B cell (primary cell): ENCODE results near the gene RTKN. TPM values are rescaled to one million over a fixed set of nuclear protein-coding genes. Genes with fewer than 3 reads are reported as not detected.
"Not testable (repeated sequence)": the region's sequence is repeated elsewhere in the genome, so short reads cannot be mapped to it uniquely, and the experiment has no call there.

Experiments
- ATAC-seq: fragments of 200-7000 bp; cut with Tn5 transposase; one replicate; pipeline ENCODE4 v1.10.0; 2021; ENCODE audit warnings: low read depth, mild to moderate bottlenecking, moderate number of reproducible peaks, moderate library complexity
- CTCF ChIA-PET: fragments of 350-600 bp; sonication (Branson Sonifier 250); formaldehyde crosslinking; loops from one replicate; lab custom pipeline; 2021; ENCODE audit warnings: antibody characterized with exemption, inconsistent platforms; lab: Charles Lee
- POLR2A ChIA-PET: fragments of 350-600 bp; sonication (Branson Sonifier 250); formaldehyde crosslinking; loops from one replicate; lab custom pipeline; 2021; ENCODE audit warnings: antibody characterized with exemption; lab: Charles Lee
- DNase-seq: peaks from one replicate; pipeline ENCODE4 v3.0.0; 2013
- H2AFZ ChIP-seq: 2 replicates; pipeline ENCODE4 v1.6.1; 2012; ENCODE audit warnings: mild to moderate bottlenecking, low read depth, low read length; ENCODE audit not compliant: insufficient read depth, poor library complexity, severe bottlenecking
- H3K27ac ChIP-seq, 2 donors: 1 replicate in 1 of 2; 2 replicates in 1 of 2; pipeline ENCODE4 v1.5.1; 2012 to 2013; ENCODE audit warnings: low read length in 2 of 2, mild to moderate bottlenecking in 2 of 2, moderate library complexity in 1 of 2
- H3K27me3 ChIP-seq, 4 experiments: fragments of 200-600 bp in 1 of 4; sonication (generic) in 1 of 4; replicated peaks in 1 of 4; 1 replicate in 2 of 4; 2 replicates in 2 of 4; pipeline versions ENCODE4 v1.6.1 to v1.7.0; 2013 to 2016; ENCODE audit warnings: low read length in 3 of 4, mild to moderate bottlenecking in 2 of 4, mixed read lengths in 1 of 4, moderate library complexity in 1 of 4; ENCODE audit not compliant: insufficient read depth in 4 of 4, control insufficient read depth in 3 of 4; ENCODE audit errors: control extremely low read depth in 1 of 4
- H3K36me3 ChIP-seq, 2 experiments: replicated peaks in 1 of 2; 1 replicate in 1 of 2; 2 replicates in 1 of 2; pipeline versions ENCODE4 v1.6.1 to v1.7.1; 2013; ENCODE audit warnings: low read length in 1 of 2; ENCODE audit not compliant: insufficient read depth in 2 of 2, control insufficient read depth in 1 of 2; ENCODE audit errors: control extremely low read depth in 1 of 2, extremely low read depth in 1 of 2
- H3K4me1 ChIP-seq, 2 donors: fragments of 200-600 bp in 1 of 2; sonication (generic) in 1 of 2; 1 replicate in 1 of 2; 2 replicates in 1 of 2; pipeline versions ENCODE4 v1.5.1 to v1.6.1; 2013 to 2017; ENCODE audit warnings: low read length in 2 of 2; ENCODE audit not compliant: control insufficient read depth in 2 of 2, insufficient read depth in 2 of 2
- H3K4me2 ChIP-seq: replicated peaks from 2 replicates; pipeline ENCODE3; 2012; ENCODE audit warnings: mild to moderate bottlenecking, low read depth, low read length; ENCODE audit not compliant: poor library complexity, severe bottlenecking
- H3K4me3 ChIP-seq, 5 experiments: fragments of 200-600 bp in 1 of 5; sonication (generic) in 1 of 5; 1 replicate in 3 of 5; 2 replicates in 2 of 5; pipeline versions ENCODE4 v1.5.1 to v1.7.0; 2011 to 2016; ENCODE audit warnings: low read length in 4 of 5, mild to moderate bottlenecking in 4 of 5, low read depth in 2 of 5, control low read depth in 1 of 5, moderate library complexity in 1 of 5; ENCODE audit not compliant: insufficient read depth in 1 of 5; ENCODE audit errors: control extremely low read depth in 1 of 5, extremely low read depth in 1 of 5
- H3K79me2 ChIP-seq: fragments of 200-600 bp; sonication (generic); one replicate; pipeline ENCODE4 v1.6.0; 2016; ENCODE audit warnings: low read length; ENCODE audit not compliant: control insufficient read depth, insufficient read depth
- H3K9ac ChIP-seq: fragments of 200-600 bp; sonication (generic); 2 replicates; pipeline ENCODE4 v1.6.1; 2017; ENCODE audit warnings: mild to moderate bottlenecking, low read length, moderate library complexity
- H3K9me3 ChIP-seq, 3 donors: one replicate each; pipeline versions ENCODE4 v1.6.1 to v1.7.1; 2013; ENCODE audit warnings: low read length in 2 of 3; ENCODE audit not compliant: control insufficient read depth in 2 of 3, insufficient read depth in 1 of 3; ENCODE audit errors: control extremely low read depth in 1 of 3
- H4K20me1 ChIP-seq: 2 replicates; pipeline ENCODE4 v1.6.0; 2012; ENCODE audit warnings: mild to moderate bottlenecking, low read length; ENCODE audit not compliant: insufficient read depth, control insufficient read depth, poor library complexity, severe bottlenecking
- H3K27ac Mint-ChIP-seq: one replicate; pipeline ENCODE4 v1.8.0; 2021; ENCODE audit warnings: mixed read lengths
- H3K27me3 Mint-ChIP-seq: one replicate; pipeline ENCODE4 v1.8.0; 2021; ENCODE audit warnings: mixed read lengths
- H3K4me1 Mint-ChIP-seq: one replicate; pipeline ENCODE4 v1.8.0; 2021; ENCODE audit warnings: mixed read lengths
- H3K4me3 Mint-ChIP-seq: one replicate; pipeline ENCODE4 v1.8.0; 2021; ENCODE audit warnings: mixed read lengths
- H3K9me3 Mint-ChIP-seq: one replicate; pipeline ENCODE4 v1.8.0; 2022; ENCODE audit warnings: mixed read lengths; ENCODE audit not compliant: insufficient read depth
- CTCF ChIP-seq: fragments of 200-600 bp; IDR thresholded peaks from one replicate; pipeline ENCODE4 v1.8.0; 2022; ENCODE audit warnings: antibody characterized with exemption, mild to moderate bottlenecking
- EZH2 ChIP-seq: IDR thresholded peaks from 2 replicates; pipeline ENCODE4 v1.6.1; 2012; ENCODE audit warnings: borderline replicate concordance, low read depth, mild to moderate bottlenecking, moderate library complexity, low read length; ENCODE audit not compliant: insufficient read depth, poor library complexity, severe bottlenecking
- WGBS: methylation state at CpG from one replicate; pipeline ENCODE4 v1.1.5; 2013; ENCODE audit warnings: missing lambda C conversion rate; ENCODE audit not compliant: insufficient coverage; 5-methylcytosine and 5-hydroxymethylcytosine counted together
- intact Hi-C: fragments of 100-400 bp; cut with micrococcal nuclease; formaldehyde crosslinking; loops from one replicate; pipeline ENCODE4 v1.10.0; 2022
- polyA plus RNA-seq: library from polyadenylated mRNA; depleted of rRNA; stranded (reverse); fragments of >200 nt; gene quantifications from 2 replicates; pipeline ENCODE4 v1.2.3, GENCODE V29; 2012
- total RNA-seq, 2 donors: library from RNA; stranded (reverse); fragments of 120-200 nt in 1 of 2; gene quantifications; 1 replicate in 1 of 2; 2 replicates in 1 of 2; pipeline versions ENCODE4 v1.2.3 to v1.2.4, GENCODE V29; 2013 to 2022

RTKN gene
- total and polyA plus RNA-seq, 2 donors (not counting 1 experiment from before 2014, with no cell fraction given), result 5.1 to 10.5 TPM

DNA sequence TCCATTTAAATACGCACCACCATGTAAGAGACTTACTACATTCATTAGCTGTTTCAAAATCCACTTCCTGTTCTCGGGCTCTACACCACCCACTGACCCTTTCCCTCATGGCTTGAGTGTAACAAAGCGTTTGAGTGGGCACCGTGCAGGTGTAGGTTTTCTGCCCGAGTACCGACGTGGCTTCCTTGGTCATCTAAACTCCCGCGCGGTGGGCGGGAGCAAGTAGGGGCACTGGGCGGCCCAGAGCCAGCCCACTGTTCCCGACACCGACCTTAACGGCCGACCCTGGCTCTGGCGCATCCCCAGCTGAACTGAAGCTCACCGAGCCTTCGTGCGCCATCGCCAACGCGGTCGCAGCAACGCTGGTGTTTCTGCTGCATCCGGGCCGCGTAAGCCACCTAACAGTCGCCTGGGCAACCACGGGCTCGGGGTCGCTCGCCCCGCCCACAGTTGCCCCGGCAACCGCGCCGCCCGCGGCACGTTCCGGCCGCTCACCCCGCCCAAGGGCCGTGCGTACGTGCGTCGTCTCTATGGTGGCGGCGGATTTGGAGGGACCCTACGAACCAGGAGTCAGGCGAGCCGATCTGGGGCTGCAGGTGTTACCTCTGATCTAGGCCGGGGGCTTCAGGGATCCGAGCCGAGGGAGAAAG, 20.4 kb downstream of the RTKN start, which contains the start of the genes C2orf81 and WDR54:
C2orf81 (minus strand) TSS at position 399 of the 650 bp plus-strand sequence; CDS start at position 340, 59 bp downstream.
WDR54 (plus strand) TSS at position 510 of the 650 bp plus-strand sequence. CDS start 424 bp downstream, outside the sequence.
- H3K27me3 ChIP-seq, result no peaks in the 10 kb centered on the region
- Mint-ChIP-seq H3K4me1 (peaks cover 43% of the 10 kb centered on the region), H3K27me3 (no peaks in the 10 kb centered on the region), H3K4me3 (peak within 1 kb of the TSS; percentile 98), H3K9me3 (no peaks in the 10 kb centered on the region), H3K27ac (peak within 1 kb of the TSS; percentile 99)
- intact Hi-C loops, result loop anchor here (1.0 to 2.0 kb wide), 7 partner anchors 19 to 223 kb away; partner anchors contain the start of genes AUP1, CCDC142, HTRA2 and MTHFD2
- peak within 1 kb of the TSS; percentile 94 for H3K27ac ChIP-seq
- no peaks in the 10 kb centered on the region for H3K9me3 ChIP-seq
- no peaks in the 10 kb centered on the region for H4K20me1 ChIP-seq
- ATAC-seq (peak; percentile 90), DNase-seq (peak; percentile 97)
- peak within 1 kb of the TSS; percentile 71 for H2AFZ ChIP-seq
- H3K4me2 ChIP-seq, result peak within 1 kb of the TSS; percentile 86
- ChIA-PET POLR2A (interaction anchor here (0.6 to 2.0 kb wide), 6 partner anchors 10 to 243 kb away, joined by 3 to 19 read pairs (median 4); partner anchors contain the start of genes MOB1A and WBP1), CTCF (interaction anchor here (0.7 to 2.1 kb wide), 10 partner anchors 16 to 599 kb away, joined by 3 to 10 read pairs (median 4); partner anchors contain the start of genes INO80B and WBP1)
- H3K36me3 ChIP-seq, result peaks cover 0 to 11% of the 10 kb centered on the region in 2 experiments
- peak within 1 kb of the TSS; percentile 61 to 98 (median 90) for H3K4me3 ChIP-seq
- peaks cover 29 to 41% of the 10 kb centered on the region in 2 donors for H3K4me1 ChIP-seq
- under 1% methylated on average over 55 of the region's 57 CpGs for WGBS
- peak within 1 kb of the TSS; percentile 84 for H3K9ac ChIP-seq
- TF ChIP-seq EZH2, result no peak
- no peak for TF ChIP-seq CTCF
- no peaks in the 10 kb centered on the region for H3K79me2 ChIP-seq

DNA sequence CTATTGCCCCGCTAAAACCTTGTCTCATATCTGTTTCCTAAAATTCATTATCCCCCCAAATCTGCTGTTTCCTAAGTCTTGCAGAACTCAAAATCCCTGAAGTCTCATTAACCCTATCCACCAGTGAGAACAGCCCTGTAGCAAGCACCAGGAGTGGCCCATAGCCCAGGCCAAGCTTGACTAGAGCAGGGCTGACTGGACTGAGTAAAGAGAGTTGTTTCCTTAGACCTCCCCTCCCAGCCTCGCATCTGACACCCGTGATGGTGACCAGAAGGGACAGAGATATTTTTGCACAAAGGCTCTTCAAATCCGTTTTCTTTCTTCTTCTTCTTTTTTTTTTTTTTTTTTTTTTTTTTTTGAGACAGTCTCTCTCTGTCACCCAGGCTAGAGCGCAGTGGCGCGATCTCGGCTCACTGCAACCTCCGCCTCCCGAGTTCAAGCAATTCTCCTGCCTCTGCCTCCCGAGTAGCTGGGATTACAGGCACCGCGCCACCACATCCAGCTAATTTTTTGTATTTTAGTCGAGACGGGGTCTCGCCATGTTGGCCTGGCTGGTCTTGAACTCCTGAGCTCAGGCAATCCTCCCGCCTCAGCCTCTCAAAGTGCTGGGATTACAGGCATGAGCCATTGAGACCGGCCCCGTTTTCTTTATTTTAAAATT, 21.2 kb downstream of the RTKN start:
- not testable (repeated sequence) for H3K79me2 ChIP-seq, H3K27me3 Mint-ChIP-seq, H3K9me3 Mint-ChIP-seq, H3K27me3 ChIP-seq, ATAC-seq, H3K9me3 ChIP-seq, DNase-seq, H4K20me1 ChIP-seq
- H3K9ac ChIP-seq, result peak overlapping the region; percentile 84
- H3K4me3 Mint-ChIP-seq, result peak overlapping the region; percentile 98
- POLR2A ChIA-PET, result interaction anchor here (0.8 to 2.0 kb wide), 5 partner anchors 10 to 242 kb away, joined by 3 to 19 read pairs (median 4); partner anchors contain the start of genes MOB1A and WBP1
- WGBS, result 88% methylated on average over 14 of the region's 19 CpGs
- H3K4me1 ChIP-seq, result peaks cover 32 to 48% of the 10 kb centered on the region in 2 donors
- H3K36me3 ChIP-seq, result peaks cover 0 to 11% of the 10 kb centered on the region in 2 experiments
- H3K4me1 Mint-ChIP-seq, result peaks cover 49% of the 10 kb centered on the region
- intact Hi-C loops, result loop anchor here (1.0 to 2.0 kb wide), 7 partner anchors 20 to 222 kb away; partner anchors contain the start of genes AUP1, CCDC142, HTRA2 and MTHFD2
- CTCF ChIA-PET, result interaction anchor here (0.7 to 2.1 kb wide), 7 partner anchors 19 to 598 kb away, joined by 3 to 10 read pairs (median 4); partner anchors contain the start of genes INO80B and WBP1
- H3K4me2 ChIP-seq, result peak overlapping the region; percentile 86
- H3K27ac Mint-ChIP-seq, result peak overlapping the region; percentile 99
- peak overlapping the region; percentile 71 for H2AFZ ChIP-seq
- peak overlapping the region in 4 of 5 experiments; percentile 77 to 98 (median 93) for H3K4me3 ChIP-seq
- H3K27ac ChIP-seq, result peak overlapping the region; percentile 94
